Dendritic cell treated with granulocyte-macrophage colony-stimulating factor and Interleukin-4, amounts not matched to agents 40 ng/mL and 50 ng/mL, for 4 days (primary cell): ENCODE results near the gene ICAM4.
"Not testable (repeated sequence)": the region's sequence is repeated elsewhere in the genome, so short reads cannot be mapped to it uniquely, and the experiment has no call there.

Source experiments
- H3K27ac Mint-ChIP-seq: one replicate; pipeline ENCODE4 v1.8.0; 2022; ENCODE audit warnings: mild to moderate bottlenecking, mixed read lengths
- H3K27me3 Mint-ChIP-seq: one replicate; pipeline ENCODE4 v1.8.0; 2022; ENCODE audit warnings: mild to moderate bottlenecking, mixed read lengths
- H3K36me3 Mint-ChIP-seq: one replicate; pipeline ENCODE4 v1.8.0; 2022; ENCODE audit warnings: low read depth, mixed read lengths
- H3K4me1 Mint-ChIP-seq: one replicate; pipeline ENCODE4 v1.8.0; 2022; ENCODE audit warnings: low read depth, mixed read lengths
- H3K4me3 Mint-ChIP-seq: one replicate; pipeline ENCODE4 v1.8.0; 2022; ENCODE audit warnings: mild to moderate bottlenecking, moderate library complexity, mixed read lengths
- H3K9me3 Mint-ChIP-seq: one replicate; pipeline ENCODE4 v1.8.0; 2022; ENCODE audit warnings: mixed read lengths
- intact Hi-C: fragments of 100-400 bp; cut with micrococcal nuclease; formaldehyde crosslinking; loops from one replicate; pipeline ENCODE4 v1.15.0; 2022

The ICAM4 gene, protein sequence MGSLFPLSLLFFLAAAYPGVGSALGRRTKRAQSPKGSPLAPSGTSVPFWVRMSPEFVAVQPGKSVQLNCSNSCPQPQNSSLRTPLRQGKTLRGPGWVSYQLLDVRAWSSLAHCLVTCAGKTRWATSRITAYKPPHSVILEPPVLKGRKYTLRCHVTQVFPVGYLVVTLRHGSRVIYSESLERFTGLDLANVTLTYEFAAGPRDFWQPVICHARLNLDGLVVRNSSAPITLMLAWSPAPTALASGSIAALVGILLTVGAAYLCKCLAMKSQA

GRCh38 chr19:10286803-10287737, at the start of gene ICAM4:
TSS of gene ICAM4 (plus strand) at chr19:10286955. CDS start at chr19:10287013, 58 bp downstream.
- peaks cover 45% of the 10 kb centered on the region for H3K36me3 Mint-ChIP-seq
- peaks cover 89% of the 10 kb centered on the region for H3K4me1 Mint-ChIP-seq
- intact Hi-C loops, result no loop called here
- no peaks in the 10 kb centered on the region for H3K9me3 Mint-ChIP-seq
- peaks cover 32% of the 10 kb centered on the region for H3K27me3 Mint-ChIP-seq
- peak within 1 kb of the TSS; percentile 71 for H3K4me3 Mint-ChIP-seq
- peak within 1 kb of the TSS; percentile 81 for H3K27ac Mint-ChIP-seq

- intact Hi-C loops, result no loop called here
- Mint-ChIP-seq H3K4me3 (no peak overlapping the region), H3K27ac (peak overlapping the region; percentile 35), H3K9me3 (no peaks in the 10 kb centered on the region), H3K27me3 (no peaks in the 10 kb centered on the region), H3K36me3 (no peaks in the 10 kb centered on the region), H3K4me1 (peaks cover 26% of the 10 kb centered on the region)
Observed at GRCh38 chr19:10237702-10238101, 49.1 kb upstream of the ICAM4 start.

DNA sequence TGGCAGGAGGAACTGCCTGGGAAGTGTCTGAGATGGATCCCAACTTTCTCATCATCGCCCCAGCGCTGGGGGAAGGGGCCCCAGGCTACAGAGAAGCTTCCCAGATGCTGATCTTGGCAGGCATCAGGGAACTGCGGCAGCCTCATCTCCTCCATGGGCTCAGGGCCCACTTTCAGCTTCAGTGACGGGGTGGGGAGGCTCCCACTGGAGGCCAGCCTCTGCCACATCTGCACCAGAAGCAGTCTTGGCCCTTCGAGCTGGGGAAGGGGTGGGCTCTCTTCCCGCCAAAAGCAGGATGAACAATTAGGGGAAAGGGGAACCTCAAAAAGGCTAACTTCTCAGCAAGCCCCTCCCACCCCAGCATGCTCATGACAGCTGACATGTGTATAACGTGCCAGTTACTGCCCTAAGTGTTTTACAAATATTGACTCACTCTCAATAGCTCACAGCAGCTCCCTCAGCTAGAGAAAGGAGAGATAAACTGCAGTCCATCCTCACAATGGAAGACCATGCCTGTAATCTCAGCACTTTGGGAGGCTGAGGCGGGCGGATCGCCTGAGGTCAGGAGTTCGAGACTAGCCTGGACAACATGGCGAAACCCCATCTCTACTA, 48.5 kb upstream of the ICAM4 start:
- intact Hi-C loops, result no loop called here

DNA sequence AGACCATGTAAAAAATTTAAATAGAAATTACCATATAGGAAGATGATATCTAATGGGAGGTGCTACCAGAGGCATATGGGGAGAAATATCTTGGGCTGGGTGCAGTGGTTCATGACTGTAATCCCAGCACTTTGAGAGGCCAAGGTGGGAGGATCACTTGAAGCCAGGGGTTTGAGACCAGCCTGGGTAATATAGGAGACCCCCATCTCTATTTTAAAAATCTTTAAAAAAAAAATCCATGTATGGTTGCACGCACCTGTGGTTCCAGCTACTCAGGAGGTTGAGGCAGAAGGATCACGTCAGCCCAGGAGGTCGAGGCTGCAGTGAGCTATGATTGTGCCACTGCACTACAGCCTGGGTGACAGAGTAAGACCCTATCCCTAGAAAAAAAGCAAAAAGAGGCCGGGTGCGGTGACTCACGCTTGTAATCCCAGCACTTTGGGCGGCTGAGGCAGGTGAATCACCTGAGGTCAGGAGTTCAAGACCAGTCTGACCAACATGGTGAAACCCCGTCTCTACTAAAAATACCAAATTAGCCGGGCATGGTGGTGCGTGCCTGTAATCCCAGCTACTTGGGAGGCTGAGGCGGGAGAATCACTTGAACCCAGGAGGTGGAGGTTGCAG, 44.8 kb upstream of the ICAM4 start:
- H3K4me3 Mint-ChIP-seq, H3K27ac Mint-ChIP-seq, H3K9me3 Mint-ChIP-seq, H3K36me3 Mint-ChIP-seq, H3K27me3 Mint-ChIP-seq, intact Hi-C loops: not testable (repeated sequence)
- peaks cover 27% of the 10 kb centered on the region for H3K4me1 Mint-ChIP-seq

More for the DNA sequence above, 48.5 kb upstream of the ICAM4 start:
- Mint-ChIP-seq H3K4me1 (peaks cover 26% of the 10 kb centered on the region), H3K36me3 (no peaks in the 10 kb centered on the region), H3K9me3 (no peaks in the 10 kb centered on the region), H3K4me3 (no peak overlapping the region), H3K27me3 (no peaks in the 10 kb centered on the region), H3K27ac (peak overlapping the region; percentile 35)

GRCh38 chr19:10243606-10244005, 43.1 kb upstream of the ICAM4 start:
- H3K9me3 Mint-ChIP-seq, result no peaks in the 10 kb centered on the region
- H3K27ac Mint-ChIP-seq, result no peak overlapping the region
- no peaks in the 10 kb centered on the region for H3K36me3 Mint-ChIP-seq
- H3K4me1 Mint-ChIP-seq, result peaks cover 17% of the 10 kb centered on the region
- H3K4me3 Mint-ChIP-seq, result no peak overlapping the region
- intact Hi-C loops, result no loop called here
- H3K27me3 Mint-ChIP-seq, result no peaks in the 10 kb centered on the region

DNA sequence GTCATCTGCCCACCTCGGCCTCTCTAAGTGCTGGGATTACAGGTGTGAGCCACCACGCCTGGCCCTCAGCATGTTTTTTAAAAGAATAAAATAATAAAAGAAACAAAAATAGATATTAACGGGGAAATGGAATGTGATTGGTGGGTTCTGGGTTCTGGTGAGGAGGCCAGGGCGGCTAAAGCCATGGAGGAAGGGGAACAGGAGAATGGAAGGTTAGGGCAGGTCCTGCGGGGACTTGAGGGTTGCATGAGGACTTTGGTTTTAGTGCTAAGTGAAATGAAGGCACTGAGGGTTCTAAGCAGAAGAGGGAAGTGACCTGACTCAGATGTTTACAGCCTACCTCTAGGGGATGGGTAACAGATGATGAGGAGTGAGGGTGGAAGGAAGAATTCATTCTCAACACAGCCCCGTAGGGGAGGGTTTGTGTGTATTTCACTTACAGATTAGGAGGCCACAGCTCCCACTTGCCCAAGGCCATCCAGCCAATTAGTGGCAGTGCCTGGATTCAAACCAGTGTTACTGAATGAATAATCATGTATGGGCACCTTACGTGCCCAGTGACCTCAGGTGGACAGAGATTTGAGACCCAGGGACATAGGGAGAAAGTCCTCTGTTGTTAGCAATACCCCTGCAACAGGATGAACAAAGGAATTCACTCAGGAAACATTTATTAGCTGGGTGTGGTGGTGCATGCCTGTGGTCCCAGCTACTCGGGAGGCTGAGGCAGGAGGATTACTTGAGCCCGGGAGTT, 41.4 kb upstream of the ICAM4 start:
- Mint-ChIP-seq H3K4me1 (peaks cover 9% of the 10 kb centered on the region), H3K9me3 (no peaks in the 10 kb centered on the region), H3K27ac (no peak overlapping the region), H3K4me3 (no peak overlapping the region), H3K36me3 (no peaks in the 10 kb centered on the region), H3K27me3 (no peaks in the 10 kb centered on the region)
- intact Hi-C loops, result no loop called here

- Mint-ChIP-seq H3K9me3 (no peaks in the 10 kb centered on the region), H3K4me3 (no peak overlapping the region), H3K36me3 (peaks cover under 1% of the 10 kb centered on the region), H3K27ac (peak overlapping the region; percentile 28), H3K27me3 (no peaks in the 10 kb centered on the region), H3K4me1 (peaks cover 15% of the 10 kb centered on the region)
- intact Hi-C loops, result no loop called here
Observed at GRCh38 chr19:10246511-10246910, 40.2 kb upstream of the ICAM4 start.

- Mint-ChIP-seq H3K9me3 (no peaks in the 10 kb centered on the region), H3K4me1 (peaks cover 40% of the 10 kb centered on the region), H3K36me3 (peaks cover 50% of the 10 kb centered on the region), H3K4me3 (peak within 1 kb of the TSS; percentile 90), H3K27me3 (no peaks in the 10 kb centered on the region), H3K27ac (peak within 1 kb of the TSS; percentile 98)
- intact Hi-C loops, result loop anchor here (2.0 kb wide), 3 partner anchors 21 to 321 kb away; partner anchors contain the start of gene S1PR2
Observed at GRCh38 chr19:10251792-10252694, 34.7 kb upstream of the ICAM4 start, which contains the start of gene MRPL4. TSS of gene MRPL4 (plus strand) at chr19:10252214. CDS start at chr19:10252254, 40 bp downstream.

- intact Hi-C loops, result no loop called here
- Mint-ChIP-seq H3K36me3 (peaks cover 56% of the 10 kb centered on the region), H3K9me3 (no peaks in the 10 kb centered on the region), H3K4me1 (peaks cover 40% of the 10 kb centered on the region), H3K4me3 (peak overlapping the region; percentile 90), H3K27ac (peak overlapping the region; percentile 98), H3K27me3 (no peaks in the 10 kb centered on the region)
Observed at GRCh38 chr19:10252707-10253106, 34.0 kb upstream of the ICAM4 start.

DNA sequence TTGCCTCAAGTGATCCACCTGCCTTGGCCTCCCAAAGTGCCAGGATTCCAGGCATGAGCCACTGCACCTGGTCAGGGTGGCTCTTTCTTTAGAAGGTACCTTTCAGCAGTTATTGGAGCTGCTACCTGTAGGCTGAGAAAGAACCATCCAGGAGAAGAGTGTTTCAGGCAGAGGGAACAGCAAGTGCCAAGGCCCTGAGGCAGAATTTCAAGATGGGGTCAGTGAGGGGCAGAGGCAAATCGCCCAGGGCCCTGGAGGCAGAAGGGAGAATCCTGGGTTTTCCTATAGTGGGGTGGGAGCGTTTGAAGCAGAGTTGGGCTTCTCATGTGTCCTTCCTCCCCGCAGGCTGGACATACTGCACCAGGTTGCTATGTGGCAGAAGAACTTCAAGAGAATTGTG, 32.5 kb upstream of the ICAM4 start:
- H3K27ac Mint-ChIP-seq, result no peak overlapping the region
- intact Hi-C loops, result no loop called here
- H3K4me3 Mint-ChIP-seq, result no peak overlapping the region
- H3K36me3 Mint-ChIP-seq, result peaks cover 72% of the 10 kb centered on the region
- no peaks in the 10 kb centered on the region for H3K9me3 Mint-ChIP-seq
- H3K27me3 Mint-ChIP-seq, result no peaks in the 10 kb centered on the region
- peaks cover 46% of the 10 kb centered on the region for H3K4me1 Mint-ChIP-seq

DNA sequence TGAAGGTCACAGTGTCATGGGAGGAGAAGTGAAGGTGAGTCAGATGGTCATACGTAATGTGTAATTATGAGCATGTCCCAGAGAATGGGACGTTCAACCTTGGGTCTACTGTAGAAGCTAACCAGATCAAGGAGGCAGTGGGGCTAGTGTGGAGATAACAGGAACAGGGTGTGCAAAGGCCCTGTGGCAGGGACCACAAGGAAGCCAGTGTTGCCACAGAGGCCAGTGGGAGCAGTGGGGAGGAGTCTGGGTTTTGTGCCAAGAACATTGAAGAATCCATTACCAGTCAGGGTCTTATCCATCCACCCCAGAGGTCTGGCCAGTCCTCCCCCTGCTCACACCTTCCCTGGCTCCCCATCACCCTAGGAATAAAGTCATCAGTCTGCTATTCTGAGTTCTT, 31.4 kb upstream of the ICAM4 start:
- Mint-ChIP-seq H3K36me3 (peaks cover 83% of the 10 kb centered on the region), H3K9me3 (no peaks in the 10 kb centered on the region), H3K4me1 (peaks cover 58% of the 10 kb centered on the region), H3K27ac (no peak overlapping the region), H3K27me3 (peaks cover 1% of the 10 kb centered on the region), H3K4me3 (no peak overlapping the region)
- intact Hi-C loops, result no loop called here

DNA sequence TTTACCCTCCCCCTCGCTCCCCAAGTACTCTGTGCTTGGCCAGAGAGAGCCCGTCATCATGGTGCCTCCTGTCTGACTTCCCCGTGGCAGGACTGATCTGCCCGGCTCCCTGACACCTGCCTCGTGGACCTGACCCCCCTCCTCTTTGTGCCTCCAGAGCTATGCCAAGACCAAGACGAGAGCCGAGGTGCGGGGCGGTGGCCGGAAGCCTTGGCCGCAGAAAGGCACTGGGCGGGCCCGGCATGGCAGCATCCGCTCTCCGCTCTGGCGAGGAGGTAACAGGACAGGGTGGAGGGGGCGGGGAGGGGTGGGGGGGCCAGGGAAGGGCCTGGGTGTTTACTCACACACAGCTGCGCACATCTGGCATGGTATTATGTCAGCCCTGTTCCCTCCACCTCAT, 30.2 kb upstream of the ICAM4 start:
- Mint-ChIP-seq H3K36me3 (peaks cover 82% of the 10 kb centered on the region), H3K9me3 (no peaks in the 10 kb centered on the region), H3K4me3 (no peak overlapping the region), H3K27ac (no peak overlapping the region), H3K27me3 (peaks cover 1% of the 10 kb centered on the region), H3K4me1 (peaks cover 64% of the 10 kb centered on the region)
- intact Hi-C loops, result no loop called here
